SK-N-SH (cell line): Measurements from ENCODE around the gene FAM3C. TPM values are rescaled to one million over a fixed set of nuclear protein-coding genes. Genes with fewer than 3 reads are reported as not detected.
A peak's percentile ranks its signal among the peaks of the same experiment; 100 is the strongest.

ENCODE experiments used
- CTCF ChIA-PET: fragments of 300-600, 350-600 bp; formaldehyde crosslinking; extraction: SDS; loops from one replicate; lab custom pipeline; 2021; lab: Yijun Ruan, JAX
- POLR2A ChIA-PET: fragments of 350-600 bp; sonication (Branson Sonifier 250); formaldehyde crosslinking; extraction: SDS; loops from one replicate; lab custom pipeline; 2020; ENCODE audit warnings: antibody characterized with exemption, inconsistent platforms; lab: Yijun Ruan, JAX
- DNase-seq: peaks from one replicate; pipeline ENCODE4 v3.0.0; 2012
- H2AFZ ChIP-seq: fragments of 200-600 bp; sonication (generic); 2 replicates; pipeline ENCODE4 v1.8.1; 2016; ENCODE audit warnings: antibody characterized with exemption, mild to moderate bottlenecking, low read depth
- H3F3A ChIP-seq: fragments of 200-600 bp; sonication (generic); replicated peaks from 2 replicates; pipeline ENCODE3; 2016; ENCODE audit warnings: antibody characterized with exemption, mild to moderate bottlenecking; ENCODE audit not compliant: insufficient read depth
- H3K27ac ChIP-seq, 2 experiments: fragments of 200-500 bp in 1 of 2; fragments of 200-600 bp in 1 of 2; sonication (Bioruptor generic) in 1 of 2; sonication (generic), shearing (Covaris generic) in 1 of 2; 2 replicates each; pipeline versions ENCODE4 v1.5.1 to v1.6.1; 2014 to 2016; ENCODE audit warnings: low read depth in 2 of 2, inconsistent platforms in 1 of 2, low read length in 1 of 2, mild to moderate bottlenecking in 1 of 2, mixed read lengths in 1 of 2
- H3K27me3 ChIP-seq: fragments of 200-600 bp; sonication (generic), shearing (Covaris generic); 2 replicates; pipeline ENCODE4 v1.6.1; 2016; ENCODE audit warnings: mixed run types; ENCODE audit not compliant: insufficient read depth
- H3K36me3 ChIP-seq, 2 experiments: fragments of 200-500 bp in 1 of 2; fragments of 200-600 bp in 1 of 2; sonication (Bioruptor generic) in 1 of 2; sonication (generic) in 1 of 2; replicated peaks in 1 of 2; 2 replicates each; pipeline versions ENCODE3 to v1.5.1; 2014 to 2016; ENCODE audit warnings: low read length in 1 of 2, mild to moderate bottlenecking in 1 of 2; ENCODE audit not compliant: insufficient read depth in 2 of 2, control insufficient read depth in 1 of 2
- H3K4me1 ChIP-seq, 2 experiments: fragments of 200-500 bp in 1 of 2; fragments of 200-600 bp in 1 of 2; sonication (Bioruptor generic) in 1 of 2; sonication (generic), shearing (Covaris generic) in 1 of 2; 2 replicates each; pipeline versions ENCODE4 v1.5.1 to v1.6.1; 2014 to 2016; ENCODE audit warnings: low read depth in 1 of 2, low read length in 1 of 2, mixed run types in 1 of 2; ENCODE audit not compliant: insufficient read depth in 2 of 2, control insufficient read depth in 1 of 2
- H3K4me2 ChIP-seq: fragments of 200-600 bp; sonication (generic), shearing (Covaris generic); 2 replicates; pipeline ENCODE4 v1.6.1; 2017; ENCODE audit warnings: mixed run types
- H3K4me3 ChIP-seq, 2 experiments: fragments of 200-500 bp in 1 of 2; fragments of 200-600 bp in 1 of 2; sonication (Bioruptor generic) in 1 of 2; sonication (generic), shearing (Covaris generic) in 1 of 2; 2 replicates each; pipeline versions ENCODE4 v1.5.1 to v1.8.1; 2014 to 2016; ENCODE audit warnings: low read depth in 2 of 2, inconsistent platforms in 1 of 2, low read length in 1 of 2, mild to moderate bottlenecking in 1 of 2, mixed read lengths in 1 of 2, moderate library complexity in 1 of 2
- H3K79me2 ChIP-seq: fragments of 200-600 bp; sonication (generic); 2 replicates; pipeline ENCODE4 v1.8.1; 2017; ENCODE audit warnings: mild to moderate bottlenecking; ENCODE audit not compliant: insufficient read depth
- H3K9ac ChIP-seq: fragments of 200-600 bp; sonication (generic); 2 replicates; pipeline ENCODE4 v1.6.1; 2017; ENCODE audit warnings: mixed run types
- H3K9me2 ChIP-seq: fragments of 200-600 bp; sonication (generic); 2 replicates; pipeline ENCODE4 v1.6.1; 2017; ENCODE audit warnings: mixed run types
- H3K9me3 ChIP-seq: fragments of 200-600 bp; sonication (generic); 2 replicates; pipeline ENCODE4 v1.6.1; 2017; ENCODE audit warnings: mixed run types, mild to moderate bottlenecking, moderate library complexity
- H4K20me1 ChIP-seq: fragments of 200-600 bp; sonication (generic); 2 replicates; pipeline ENCODE4 v1.6.1; 2017; ENCODE audit warnings: mild to moderate bottlenecking, mixed run types; ENCODE audit not compliant: insufficient read depth
- CHD2 ChIP-seq: fragments of 150-350 bp; IDR thresholded peaks from 2 replicates; pipeline ENCODE4 v1.6.1; 2018; ENCODE audit warnings: low read length; ENCODE audit not compliant: partially characterized antibody
- ELF1 ChIP-seq: IDR thresholded peaks from 2 replicates; pipeline ENCODE4 v1.4.0; 2012
- EP300 ChIP-seq, 2 experiments: IDR thresholded peaks; 2 replicates each; pipeline versions ENCODE4 v1.4.0 to v1.6.1; 2012; ENCODE audit warnings: borderline replicate concordance in 1 of 2, low read depth in 1 of 2, low read length in 1 of 2
- EZH2phosphoT487 ChIP-seq: fragments of 200-600 bp; sonication (generic); IDR thresholded peaks from 2 replicates; pipeline ENCODE4 v1.6.1; 2017; ENCODE audit warnings: low read depth, mixed run types, mild to moderate bottlenecking, antibody characterized with exemption, moderate library complexity, borderline replicate concordance
- FOXJ3 ChIP-seq: sonication (generic); formaldehyde crosslinking; IDR thresholded peaks from 2 replicates; pipeline ENCODE4 v1.5.1; 2020; ENCODE audit warnings: mild to moderate bottlenecking, missing genetic modification reagents
- FOXM1 ChIP-seq: IDR thresholded peaks from 2 replicates; pipeline ENCODE4 v1.4.0; 2012; ENCODE audit warnings: low read depth, mild to moderate bottlenecking
- GABPA ChIP-seq: IDR thresholded peaks from 2 replicates; pipeline ENCODE4 v1.4.0; 2012; ENCODE audit warnings: low read depth, mild to moderate bottlenecking
- GATA2 ChIP-seq: sonication (generic); formaldehyde crosslinking; IDR thresholded peaks from 2 replicates; pipeline ENCODE4 v1.5.0; 2020; ENCODE audit warnings: mild to moderate bottlenecking, missing genetic modification reagents
- JUND ChIP-seq: IDR thresholded peaks from 2 replicates; pipeline ENCODE4 v1.4.0; 2012
- MEF2A ChIP-seq: IDR thresholded peaks from 2 replicates; pipeline ENCODE4 v1.4.0; 2012; ENCODE audit warnings: low read depth, borderline replicate concordance
- NFIC ChIP-seq: IDR thresholded peaks from 2 replicates; pipeline ENCODE4 v1.4.0; 2012; ENCODE audit warnings: borderline replicate concordance
- NRF1 ChIP-seq: IDR thresholded peaks from 2 replicates; pipeline ENCODE4 v1.6.1; 2012; ENCODE audit warnings: low read depth, mild to moderate bottlenecking, low read length
- RFX5 ChIP-seq: IDR thresholded peaks from 2 replicates; pipeline ENCODE4 v1.6.1; 2012; ENCODE audit warnings: mild to moderate bottlenecking, improper control_type of control experiment, low read length
- SIN3A ChIP-seq: IDR thresholded peaks from 2 replicates; pipeline ENCODE4 v1.6.1; 2012; ENCODE audit warnings: low read depth, mild to moderate bottlenecking, low read length, moderate library complexity, borderline replicate concordance
- SMC3 ChIP-seq: IDR thresholded peaks from 2 replicates; pipeline ENCODE4 v1.6.1; 2012; ENCODE audit warnings: low read depth, low read length, improper control_type of control experiment
- TAF1 ChIP-seq: IDR thresholded peaks from 2 replicates; pipeline ENCODE4 v1.6.1; 2012; ENCODE audit warnings: low read depth, mild to moderate bottlenecking, low read length, moderate library complexity, borderline replicate concordance
- TEAD4 ChIP-seq: IDR thresholded peaks from 2 replicates; pipeline ENCODE4 v1.4.0; 2012; ENCODE audit warnings: mild to moderate bottlenecking, borderline replicate concordance; ENCODE audit not compliant: insufficient read depth
- WGBS: methylation state at CpG from one replicate; pipeline ENCODE4 v1.1.6; 2017; ENCODE audit warnings: low lambda C conversion rate; 5-methylcytosine and 5-hydroxymethylcytosine counted together
- polyA plus RNA-seq, 3 experiments: library from polyadenylated mRNA; depleted of rRNA; stranded (reverse); fragments of >200 nt; gene quantifications; 2 replicates each; pipeline ENCODE4 v1.2.3, GENCODE V29; 2012
- TF ChIP-seq, protein P1 (sequence below): fragments of 200-600 bp; sonication (generic); IDR thresholded peaks from 2 replicates; pipeline ENCODE4 v1.6.1; 2017; ENCODE audit warnings: antibody characterized with exemption, mild to moderate bottlenecking, moderate library complexity
- TF ChIP-seq, protein P2 (sequence below): fragments of 150-350 bp; IDR thresholded peaks from 2 replicates; pipeline ENCODE4 v1.6.1; 2017; ENCODE audit warnings: antibody characterized with exemption, low read length, low read depth, borderline replicate concordance
- TF ChIP-seq, protein P3 (sequence below): IDR thresholded peaks from 2 replicates; pipeline ENCODE4; 2012
- TF ChIP-seq, protein P4 (sequence below): IDR thresholded peaks from 2 replicates; pipeline ENCODE4 v1.4.0; 2012; ENCODE audit warnings: low read depth
- TF ChIP-seq, protein P5 (sequence below): IDR thresholded peaks from 2 replicates; pipeline ENCODE4 v1.4.0; 2012; ENCODE audit warnings: low read depth, borderline replicate concordance

FAM3C gene
- polyA plus RNA-seq, 1 of the 3 experiments (the other 2 are of a cell fraction), result 80.0 TPM

DNA sequence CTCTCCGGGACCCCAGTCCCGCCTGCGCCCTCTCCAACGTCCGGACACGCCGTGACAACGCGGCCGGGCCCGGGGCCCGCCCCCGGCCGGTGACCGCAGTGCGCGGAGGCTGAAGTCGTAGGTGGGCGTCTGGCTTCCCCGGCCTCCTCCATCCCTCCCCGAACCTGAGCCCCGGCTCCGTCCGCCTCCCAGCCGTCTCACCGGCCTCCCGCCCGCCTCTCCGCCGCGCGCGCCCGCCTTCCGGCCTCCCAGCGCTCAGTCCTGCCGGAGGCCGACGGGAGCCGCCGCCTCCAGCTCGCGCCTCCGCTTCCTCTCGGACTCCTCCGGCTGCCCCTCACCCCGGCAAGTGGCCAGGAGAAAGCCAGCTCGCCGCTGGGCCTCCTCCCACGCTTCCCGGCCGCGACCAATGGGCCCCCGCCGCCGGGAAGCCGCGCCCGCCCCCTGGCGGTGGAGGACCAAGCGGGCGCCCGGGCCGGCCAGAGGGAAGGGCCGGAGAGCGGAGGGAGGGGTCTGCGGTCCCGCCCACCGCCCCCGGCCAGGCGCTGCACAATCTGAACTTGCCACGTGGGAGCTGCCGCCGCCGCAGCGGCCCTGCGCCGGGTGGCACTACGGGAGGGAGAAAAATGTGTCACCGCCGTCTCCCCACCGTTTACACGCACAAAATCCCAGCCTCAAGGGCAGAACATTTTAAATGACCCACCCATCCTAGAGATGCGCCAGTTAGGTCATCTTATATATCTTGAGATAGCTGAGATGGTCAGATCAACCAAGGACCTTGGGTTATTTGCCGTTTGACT is at the start of gene FAM3C (continued):
- TF ChIP-seq, protein P1, sequence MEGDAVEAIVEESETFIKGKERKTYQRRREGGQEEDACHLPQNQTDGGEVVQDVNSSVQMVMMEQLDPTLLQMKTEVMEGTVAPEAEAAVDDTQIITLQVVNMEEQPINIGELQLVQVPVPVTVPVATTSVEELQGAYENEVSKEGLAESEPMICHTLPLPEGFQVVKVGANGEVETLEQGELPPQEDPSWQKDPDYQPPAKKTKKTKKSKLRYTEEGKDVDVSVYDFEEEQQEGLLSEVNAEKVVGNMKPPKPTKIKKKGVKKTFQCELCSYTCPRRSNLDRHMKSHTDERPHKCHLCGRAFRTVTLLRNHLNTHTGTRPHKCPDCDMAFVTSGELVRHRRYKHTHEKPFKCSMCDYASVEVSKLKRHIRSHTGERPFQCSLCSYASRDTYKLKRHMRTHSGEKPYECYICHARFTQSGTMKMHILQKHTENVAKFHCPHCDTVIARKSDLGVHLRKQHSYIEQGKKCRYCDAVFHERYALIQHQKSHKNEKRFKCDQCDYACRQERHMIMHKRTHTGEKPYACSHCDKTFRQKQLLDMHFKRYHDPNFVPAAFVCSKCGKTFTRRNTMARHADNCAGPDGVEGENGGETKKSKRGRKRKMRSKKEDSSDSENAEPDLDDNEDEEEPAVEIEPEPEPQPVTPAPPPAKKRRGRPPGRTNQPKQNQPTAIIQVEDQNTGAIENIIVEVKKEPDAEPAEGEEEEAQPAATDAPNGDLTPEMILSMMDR, result peak; percentile 90
- peak; percentile 73; the same call in 1 of the 2 replicates for TF ChIP-seq RFX5
- TF ChIP-seq, protein P2, sequence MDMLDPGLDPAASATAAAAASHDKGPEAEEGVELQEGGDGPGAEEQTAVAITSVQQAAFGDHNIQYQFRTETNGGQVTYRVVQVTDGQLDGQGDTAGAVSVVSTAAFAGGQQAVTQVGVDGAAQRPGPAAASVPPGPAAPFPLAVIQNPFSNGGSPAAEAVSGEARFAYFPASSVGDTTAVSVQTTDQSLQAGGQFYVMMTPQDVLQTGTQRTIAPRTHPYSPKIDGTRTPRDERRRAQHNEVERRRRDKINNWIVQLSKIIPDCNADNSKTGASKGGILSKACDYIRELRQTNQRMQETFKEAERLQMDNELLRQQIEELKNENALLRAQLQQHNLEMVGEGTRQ, result no peak; the same call in 1 of the 2 replicates
- no peak for TF ChIP-seq JUND
- TF ChIP-seq NFIC, result 0 out of 2 replicates have a peak, but pooled peaks have one; percentile 38
- peak; percentile 32 to 44; a peak in 2 of 4 replicates for TF ChIP-seq EP300 (IDR thresholded peaks at IDR 0.05; ENCODE audit: borderline replicate concordance in 1 of 2, low read depth in 1 of 2, low read length in 1 of 2)
- TF ChIP-seq CHD2, result peak; percentile 88
- TF ChIP-seq TEAD4, result 0 out of 2 replicates have a peak, but pooled peaks have one; percentile 16
- TF ChIP-seq ELF1, result 0 out of 2 replicates have a peak, but pooled peaks have one; percentile 45
- peak; percentile 65; the same call in 1 of the 2 replicates for TF ChIP-seq SIN3A
- TF ChIP-seq, protein P3, sequence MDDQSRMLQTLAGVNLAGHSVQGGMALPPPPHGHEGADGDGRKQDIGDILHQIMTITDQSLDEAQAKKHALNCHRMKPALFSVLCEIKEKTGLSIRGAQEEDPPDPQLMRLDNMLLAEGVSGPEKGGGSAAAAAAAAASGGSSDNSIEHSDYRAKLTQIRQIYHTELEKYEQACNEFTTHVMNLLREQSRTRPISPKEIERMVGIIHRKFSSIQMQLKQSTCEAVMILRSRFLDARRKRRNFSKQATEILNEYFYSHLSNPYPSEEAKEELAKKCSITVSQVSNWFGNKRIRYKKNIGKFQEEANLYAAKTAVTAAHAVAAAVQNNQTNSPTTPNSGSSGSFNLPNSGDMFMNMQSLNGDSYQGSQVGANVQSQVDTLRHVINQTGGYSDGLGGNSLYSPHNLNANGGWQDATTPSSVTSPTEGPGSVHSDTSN, result peak; percentile 22; the same call in 1 of the 2 replicates
- TF ChIP-seq FOXM1, result no peak
- TF ChIP-seq EZH2phosphoT487, result no peak

DNA sequence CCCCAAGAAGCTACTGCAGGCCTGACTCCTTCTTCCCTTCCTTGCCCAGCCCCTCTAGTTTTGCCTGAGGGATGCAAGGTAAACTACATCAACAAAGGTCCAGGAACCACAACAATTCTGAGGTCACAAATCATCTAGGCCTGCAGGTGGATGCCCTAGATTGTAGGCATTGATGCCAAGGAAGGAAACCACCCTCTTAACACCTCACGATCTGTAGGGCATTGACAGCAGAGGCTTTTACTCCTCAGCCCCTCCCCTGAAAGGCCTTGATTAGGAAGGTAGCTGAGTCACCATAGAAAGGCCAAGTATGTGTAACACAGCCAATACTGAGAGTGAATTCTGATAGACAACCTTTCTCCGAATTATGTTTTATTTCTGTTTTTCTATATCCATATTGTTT is 46.7 kb upstream of the FAM3C start:
- Histone ChIP-seq H3F3A (no peaks in the 10 kb centered on the region), H3K36me3 (no peaks in the 10 kb centered on the region), H2AFZ (peak overlapping the region; percentile 30; the same call in 1 of the 2 replicates), H3K9me2 (no peaks in the 10 kb centered on the region), H4K20me1 (no peaks in the 10 kb centered on the region), H3K9ac (no peak overlapping the region), H3K9me3 (no peaks in the 10 kb centered on the region), H3K27ac (no peak overlapping the region), H3K4me3 (no peak overlapping the region), H3K4me2 (no peak overlapping the region), H3K79me2 (no peaks in the 10 kb centered on the region), H3K4me1 (peaks cover 2 to 16% of the 10 kb centered on the region in 2 experiments; a peak in 2 of 4 replicates), H3K27me3 (no peaks in the 10 kb centered on the region)
- no peak for DNase-seq
- ChIA-PET POLR2A (no interaction called here), CTCF (no interaction called here)
- 81% methylated on average over 2 of the region's 2 CpGs for WGBS
- no peak for TF ChIP-seq FOXJ3
- no peak for TF ChIP-seq MEF2A
- TF ChIP-seq TAF1, result no peak
- TF ChIP-seq, protein P4, sequence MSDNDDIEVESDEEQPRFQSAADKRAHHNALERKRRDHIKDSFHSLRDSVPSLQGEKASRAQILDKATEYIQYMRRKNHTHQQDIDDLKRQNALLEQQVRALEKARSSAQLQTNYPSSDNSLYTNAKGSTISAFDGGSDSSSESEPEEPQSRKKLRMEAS, result no peak
- TF ChIP-seq NRF1, result no peak
- no peak for TF ChIP-seq TEAD4
- no peak for TF ChIP-seq EP300 (IDR thresholded peaks at IDR 0.05; ENCODE audit: borderline replicate concordance in 1 of 2, low read depth in 1 of 2, low read length in 1 of 2)
- no peak for TF ChIP-seq SMC3
- no peak for TF ChIP-seq GATA2 (CRISPR knock-in tag)
- TF ChIP-seq, protein P3, result no peak
- TF ChIP-seq NFIC, result no peak
- TF ChIP-seq, protein P5, sequence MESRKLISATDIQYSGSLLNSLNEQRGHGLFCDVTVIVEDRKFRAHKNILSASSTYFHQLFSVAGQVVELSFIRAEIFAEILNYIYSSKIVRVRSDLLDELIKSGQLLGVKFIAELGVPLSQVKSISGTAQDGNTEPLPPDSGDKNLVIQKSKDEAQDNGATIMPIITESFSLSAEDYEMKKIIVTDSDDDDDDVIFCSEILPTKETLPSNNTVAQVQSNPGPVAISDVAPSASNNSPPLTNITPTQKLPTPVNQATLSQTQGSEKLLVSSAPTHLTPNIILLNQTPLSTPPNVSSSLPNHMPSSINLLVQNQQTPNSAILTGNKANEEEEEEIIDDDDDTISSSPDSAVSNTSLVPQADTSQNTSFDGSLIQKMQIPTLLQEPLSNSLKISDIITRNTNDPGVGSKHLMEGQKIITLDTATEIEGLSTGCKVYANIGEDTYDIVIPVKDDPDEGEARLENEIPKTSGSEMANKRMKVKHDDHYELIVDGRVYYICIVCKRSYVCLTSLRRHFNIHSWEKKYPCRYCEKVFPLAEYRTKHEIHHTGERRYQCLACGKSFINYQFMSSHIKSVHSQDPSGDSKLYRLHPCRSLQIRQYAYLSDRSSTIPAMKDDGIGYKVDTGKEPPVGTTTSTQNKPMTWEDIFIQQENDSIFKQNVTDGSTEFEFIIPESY, result no peak
- TF ChIP-seq, protein P2, result no peak
- TF ChIP-seq GABPA, result no peak
